Left forelimb (tissue), 1 donor: ENCODE data around the gene GNB1L.

Experiments used
- DNase-seq: peaks from one replicate; pipeline ENCODE4 v3.0.0-alpha.2; 2018; ENCODE audit warnings: low spot score

Gene GNB1L

DNA sequence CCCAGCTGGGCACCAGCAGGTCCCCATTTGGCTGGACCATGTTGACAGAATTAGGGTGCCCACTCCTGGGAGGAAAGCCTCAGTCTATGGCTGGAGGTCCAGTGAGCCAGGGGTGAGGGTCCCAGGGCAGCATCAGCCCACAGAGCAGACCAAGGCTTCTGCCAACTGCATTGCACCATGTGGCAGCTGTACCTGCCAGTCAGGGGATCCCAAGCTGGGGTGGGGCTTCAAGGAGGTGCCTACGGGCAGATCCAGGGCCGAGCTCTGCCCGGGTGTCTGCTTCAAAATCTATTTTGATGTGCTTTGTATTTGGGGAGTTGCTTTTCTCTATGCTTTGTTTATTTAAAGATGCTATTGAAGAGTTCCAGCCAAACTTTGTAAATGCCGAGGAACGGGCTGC is 120.9 kb downstream of the GNB1L start:
- DNase-seq: no peak
